G401 (cell line): Measurements from ENCODE around the gene AIDA. TPM values are rescaled to one million over a fixed set of nuclear protein-coding genes. Genes with fewer than 3 reads are reported as not detected.
"Not testable (repeated sequence)": the region's sequence is repeated elsewhere in the genome, so short reads cannot be mapped to it uniquely, and the experiment has no call there.

ENCODE experiments used
- DNase-seq: peaks from one replicate; pipeline ENCODE4 v3.0.0-alpha.2; 2015; ENCODE audit warnings: low spot score
- in situ Hi-C: cut with HindIII; loops from 2 replicates; pipeline ENCODE4 v1.10.0; 2016; ENCODE audit warnings: low sequenced_read_pairs, mixed read lengths
- total RNA-seq: library from RNA; depleted of rRNA; stranded (reverse); fragments of >200 nt; shearing (Covaris generic); gene quantifications from 2 replicates; pipeline ENCODE4 v1.2.3, GENCODE V29; 2014; rRNA removed

Gene AIDA
- 24.0 and 35.1 TPM in 2 replicates for total RNA-seq

- in situ Hi-C loops: no loop called here
Measured at GRCh38 chr1:222712253-222713090, at the start of gene AIDA, which contains the start of gene BROX. Gene AIDA, minus strand, starts transcription at chr1:222712491. Its CDS starts 174 bp downstream, at chr1:222712317. Gene BROX, plus strand, starts transcription at chr1:222712564. Its CDS starts 3,136 bp downstream, at chr1:222715700.

DNA sequence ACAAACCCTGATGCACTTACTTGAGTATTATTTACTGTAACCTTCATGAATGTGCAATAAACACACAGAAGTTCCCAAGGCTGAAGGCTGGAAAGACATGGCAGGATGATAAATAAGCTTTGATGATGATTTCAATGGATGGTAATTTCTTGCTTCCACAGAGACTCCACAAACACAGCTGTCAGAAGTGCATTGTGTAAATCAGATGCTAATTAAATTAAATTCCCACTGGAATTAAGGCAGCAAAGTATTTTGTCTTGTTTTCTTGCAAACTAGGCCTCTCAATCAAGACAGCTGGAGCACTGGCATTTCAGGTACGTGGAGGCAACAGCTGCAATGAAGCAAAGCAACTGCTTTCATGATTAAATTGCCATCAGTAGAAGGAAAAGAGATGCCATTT, 48.8 kb upstream of the AIDA start:
- no peak for DNase-seq
- in situ Hi-C loops: no loop called here

More at GRCh38 chr1:222712253-222713090, at the start of gene AIDA, which contains the start of gene BROX:
- peak; percentile 90 for DNase-seq

DNA sequence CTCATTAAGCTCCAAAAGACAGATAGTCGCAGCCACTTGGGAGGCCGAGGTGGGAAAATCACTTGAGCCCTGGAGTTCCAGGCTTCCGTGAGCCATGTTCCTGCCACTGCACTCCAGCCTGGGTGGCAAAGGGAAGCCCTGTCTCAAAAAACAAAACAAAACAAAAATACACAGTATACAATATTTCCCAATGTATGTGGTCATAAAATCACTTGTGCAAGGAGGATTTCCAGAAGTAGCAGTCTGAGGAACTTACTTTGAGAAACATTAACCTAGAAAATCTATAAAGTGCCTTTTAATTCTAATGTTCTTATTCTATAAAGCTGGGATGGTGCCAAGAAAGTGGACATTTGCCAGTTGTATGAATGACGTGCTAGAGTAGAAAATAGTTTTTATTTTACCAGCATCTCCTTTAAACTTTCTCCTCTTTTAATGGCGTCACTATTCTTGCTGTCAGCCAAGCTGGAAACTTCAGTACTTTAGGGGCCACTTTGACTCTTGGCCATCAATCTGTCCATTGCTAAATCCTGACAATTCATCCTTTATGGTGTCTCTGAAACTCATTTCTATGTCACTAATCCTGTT, 47.3 kb upstream of the AIDA start:
- no peak for DNase-seq
- in situ Hi-C loops: no loop called here

GRCh38 chr1:222757646-222758268, 45.5 kb upstream of the AIDA start:
- DNase-seq: no peak
- in situ Hi-C loops: no loop called here

- in situ Hi-C loops: no loop called here
- DNase-seq: no peak
Measured at GRCh38 chr1:222754366-222755139, 42.3 kb upstream of the AIDA start.

DNA sequence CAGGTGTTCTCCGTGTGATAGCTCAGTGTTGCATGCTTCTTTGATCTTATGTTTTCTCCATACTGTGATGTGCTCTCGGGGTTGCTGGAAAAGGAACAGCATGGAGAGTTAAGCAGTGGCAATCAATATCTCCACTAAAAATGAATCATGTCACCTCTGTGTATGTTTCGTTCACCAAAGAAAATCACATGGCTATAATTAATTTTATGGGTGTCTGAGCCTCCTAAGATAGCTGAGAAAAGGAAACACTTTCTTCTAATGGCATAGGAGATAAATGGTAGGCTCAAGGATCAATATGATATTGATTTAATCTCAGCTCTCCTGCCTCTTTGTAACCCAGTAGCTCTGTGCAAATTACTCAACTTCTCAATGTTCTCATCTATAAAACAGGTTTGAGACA, 39.0 kb upstream of the AIDA start:
- in situ Hi-C loops: no loop called here
- DNase-seq: no peak

- DNase-seq: no peak
- in situ Hi-C loops: no loop called here
Measured at GRCh38 chr1:222750651-222751050, 38.4 kb upstream of the AIDA start.

DNA sequence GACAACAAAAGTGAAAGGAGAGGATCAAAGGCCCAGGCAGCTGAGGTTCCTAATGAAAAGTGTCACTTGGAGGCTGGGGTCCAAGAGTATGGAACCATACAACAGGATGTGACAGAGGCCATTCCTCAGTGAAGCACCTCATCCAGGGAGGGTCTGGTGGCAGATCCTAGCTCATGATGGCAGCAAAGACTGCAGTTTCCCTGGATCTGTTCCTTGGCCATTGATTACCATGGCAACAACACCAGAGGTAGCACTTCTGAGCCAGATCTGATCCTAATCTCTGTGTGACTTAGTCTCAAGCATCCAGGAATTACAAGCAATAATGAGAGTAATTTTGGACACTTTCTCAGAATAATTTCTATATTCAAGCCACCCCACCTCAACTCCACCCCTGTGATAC, 37.6 kb upstream of the AIDA start:
- DNase-seq: peak; percentile 48

GRCh38 chr1:222741630-222742457, 29.6 kb upstream of the AIDA start:
- in situ Hi-C loops, DNase-seq: not testable (repeated sequence)

More for the DNA sequence above, 37.6 kb upstream of the AIDA start:
- in situ Hi-C loops: no loop called here

DNA sequence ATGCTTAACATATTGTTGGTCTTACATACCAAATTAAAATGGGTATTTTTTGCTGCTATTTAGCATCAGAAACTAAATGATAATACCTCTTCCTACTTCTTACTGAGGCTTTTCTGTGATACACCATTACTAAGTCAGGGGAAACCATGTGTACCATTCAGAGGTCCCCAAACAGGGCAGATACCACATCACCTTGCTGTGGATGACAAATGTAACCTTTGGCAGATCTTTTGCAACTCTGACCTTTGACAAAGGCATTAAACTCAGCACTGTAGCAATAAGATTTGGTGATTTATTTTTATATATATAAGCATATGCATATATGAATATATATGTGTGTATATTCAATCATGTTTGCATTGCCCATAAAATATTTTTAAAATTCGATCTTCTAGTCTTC, 27.6 kb upstream of the AIDA start:
- no peak for DNase-seq
- in situ Hi-C loops: no loop called here

GRCh38 chr1:222739465-222739864, 27.2 kb upstream of the AIDA start:
- in situ Hi-C loops: no loop called here
- no peak for DNase-seq

GRCh38 chr1:222736972-222737371, 24.7 kb upstream of the AIDA start, which contains the start of gene FAM177B:
Gene FAM177B, plus strand, starts transcription at chr1:222737202. Its CDS starts 9,344 bp downstream, at chr1:222746546.
- DNase-seq: no peak
- in situ Hi-C loops: no loop called here

DNA sequence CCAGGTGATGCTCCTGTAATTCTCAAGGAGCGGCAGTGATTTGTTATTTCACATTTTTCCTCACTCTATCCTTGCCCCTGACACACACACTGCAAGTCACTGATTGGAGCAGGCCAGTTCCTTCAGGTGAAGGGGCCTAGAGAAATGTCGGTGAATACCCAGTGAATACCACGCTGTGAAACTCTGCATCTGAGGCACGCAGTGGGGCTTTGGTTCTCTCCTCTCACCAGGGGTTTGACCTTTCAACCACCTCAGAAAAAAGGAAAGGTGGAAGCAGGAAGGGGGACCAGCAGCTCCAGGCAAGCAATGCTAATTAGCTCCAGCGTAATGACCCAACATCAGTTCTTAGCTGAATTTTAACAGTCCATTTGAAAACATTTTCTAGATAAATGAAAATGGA, 24.2 kb upstream of the AIDA start:
- in situ Hi-C loops: no loop called here
- DNase-seq: no peak

DNA sequence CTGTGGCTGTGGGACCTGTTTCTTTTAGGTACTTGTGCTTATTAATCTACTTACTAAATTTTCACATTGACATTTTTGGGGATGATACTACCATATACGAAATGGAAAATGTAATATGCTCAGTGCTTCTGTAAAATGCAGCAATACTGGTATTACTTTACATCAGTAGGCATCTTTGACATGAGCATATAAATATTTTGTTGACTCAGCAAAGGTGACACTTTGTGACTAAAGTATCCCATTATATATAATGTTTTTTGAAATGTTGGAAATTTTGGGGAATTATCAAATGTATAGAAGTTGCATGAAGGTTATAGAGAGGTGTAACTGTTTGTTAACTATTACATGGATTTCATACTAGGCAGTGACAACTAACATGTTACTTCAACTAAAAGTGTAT, 22.4 kb upstream of the AIDA start:
- in situ Hi-C loops: no loop called here
- no peak for DNase-seq

DNA sequence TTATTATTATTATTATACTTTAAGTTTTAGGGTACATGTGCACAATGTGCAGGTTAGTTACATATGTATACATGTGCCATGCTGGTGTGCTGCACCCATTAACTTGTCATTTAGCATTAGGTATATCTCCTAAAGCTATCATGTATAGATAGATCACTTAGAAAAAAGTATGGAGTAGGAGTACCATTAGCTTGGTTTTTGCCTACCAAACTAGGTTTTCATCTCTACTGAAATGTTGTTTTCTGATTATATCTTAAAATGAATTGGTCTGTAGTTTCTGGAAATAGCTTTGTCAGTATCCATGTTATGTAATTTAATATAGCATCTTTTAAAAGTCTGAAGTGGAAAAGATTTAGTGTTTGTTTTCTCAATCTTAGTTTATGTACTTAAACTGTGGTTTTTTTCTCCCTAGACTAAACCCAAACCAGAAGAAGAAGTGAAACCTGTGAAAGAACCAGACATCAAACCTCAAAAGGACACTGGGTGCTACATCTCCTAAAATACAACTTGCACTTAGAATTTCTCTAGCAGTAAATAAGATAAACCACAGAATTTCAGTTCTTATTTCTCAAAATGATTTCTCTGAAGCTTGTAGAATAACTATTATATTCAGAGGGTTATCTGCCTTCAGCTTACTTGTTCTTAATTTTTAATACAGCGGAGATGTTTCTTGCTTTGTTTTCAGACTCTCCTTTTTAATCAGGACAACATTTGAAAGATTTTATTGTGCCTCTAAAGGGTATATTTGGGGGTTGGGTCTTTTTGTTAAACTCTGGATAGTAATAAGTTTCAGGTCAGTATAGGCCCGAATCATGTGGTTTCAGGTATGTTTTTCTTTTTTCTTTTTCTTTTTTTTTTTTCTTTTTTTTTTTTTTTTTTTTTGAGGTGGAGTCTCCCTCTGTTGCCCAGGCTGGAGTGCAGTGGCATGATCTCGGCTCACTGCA, 20.2 kb upstream of the AIDA start:
- DNase-seq: no peak
- in situ Hi-C loops: no loop called here

GRCh38 chr1:222730866-222731265, 18.6 kb upstream of the AIDA start:
- DNase-seq: no peak
- in situ Hi-C loops: no loop called here

DNA sequence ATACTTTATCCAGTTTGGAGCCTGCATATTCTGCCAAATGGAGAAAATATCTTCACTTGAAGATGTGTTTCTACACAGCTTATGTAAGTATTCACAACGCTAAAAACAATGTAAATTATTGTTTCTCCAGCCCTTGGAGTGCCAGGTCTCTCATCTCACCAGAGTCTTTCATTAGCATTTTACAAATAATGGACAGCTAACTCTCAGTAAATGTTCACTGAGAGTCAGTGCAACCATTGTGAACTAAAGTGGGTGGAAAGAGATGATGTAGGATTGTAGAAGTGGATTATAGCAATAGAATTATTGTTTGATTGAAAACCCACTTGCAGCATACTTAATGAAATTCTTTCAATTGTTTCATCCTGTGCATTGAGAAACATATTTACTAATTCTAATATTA, 16.5 kb upstream of the AIDA start:
- DNase-seq: no peak
- in situ Hi-C loops: no loop called here
